ENCODE measurements around the gene IGFALS. TPM values are rescaled to one million over a fixed set of nuclear protein-coding genes. Genes with fewer than 3 reads are reported as not detected.
"Not testable (repeated sequence)": the region's sequence is repeated elsewhere in the genome, so short reads cannot be mapped to it uniquely, and the experiment has no call there.

IGFALS gene
- polyA plus RNA-seq, 4 donors = 2.2 to 4.6 (median 2.7) TPM

GRCh38 chr16:1818873-1819525 lies 25.5 kb upstream of the IGFALS start:
- DNase-seq (ENCODE audit: low read depth in 4 of 4, low spot score in 3 of 4) = no peak

GRCh38 chr16:1818204-1818872 lies 24.8 kb upstream of the IGFALS start:
- DNase-seq (ENCODE audit: low read depth in 4 of 4, low spot score in 3 of 4) = no peak

- DNase-seq (ENCODE audit: low read depth in 4 of 4, low spot score in 3 of 4) = no peak
Observed at GRCh38 chr16:1817716-1818115, 24.2 kb upstream of the IGFALS start.

- no peak for DNase-seq (ENCODE audit: low read depth in 4 of 4, low spot score in 3 of 4)
Observed at GRCh38 chr16:1817276-1817589, 23.7 kb upstream of the IGFALS start.

- DNase-seq (ENCODE audit: low read depth in 4 of 4, low spot score in 3 of 4) = no peak
Observed at GRCh38 chr16:1816396-1817275, 23.1 kb upstream of the IGFALS start.

GRCh38 chr16:1815461-1815860 lies 22.0 kb upstream of the IGFALS start:
- no peak for DNase-seq (ENCODE audit: low read depth in 4 of 4, low spot score in 3 of 4)

GRCh38 chr16:1812732-1813163 lies 19.2 kb upstream of the IGFALS start:
- peak in 2 of 4 donors; percentile 35 to 46 for DNase-seq (ENCODE audit: low read depth in 4 of 4, low spot score in 3 of 4)

GRCh38 chr16:1810536-1810935 lies 17.0 kb upstream of the IGFALS start:
- DNase-seq (ENCODE audit: low read depth in 4 of 4, low spot score in 3 of 4) = no peak

GRCh38 chr16:1810106-1810505 lies 16.6 kb upstream of the IGFALS start:
- no peak for DNase-seq (ENCODE audit: low read depth in 4 of 4, low spot score in 3 of 4)

- no peak for DNase-seq (ENCODE audit: low read depth in 4 of 4, low spot score in 3 of 4)
Observed at GRCh38 chr16:1809281-1809801, 15.8 kb upstream of the IGFALS start.

GRCh38 chr16:1808691-1809090 lies 15.2 kb upstream of the IGFALS start:
- no peak for DNase-seq (ENCODE audit: low read depth in 4 of 4, low spot score in 3 of 4)

GRCh38 chr16:1807626-1808025 lies 14.1 kb upstream of the IGFALS start:
- no peak for DNase-seq (ENCODE audit: low read depth in 4 of 4, low spot score in 3 of 4)

GRCh38 chr16:1800701-1801100 lies 7.2 kb upstream of the IGFALS start:
- DNase-seq (ENCODE audit: low read depth in 4 of 4, low spot score in 3 of 4) = no peak

- DNase-seq (ENCODE audit: low read depth in 4 of 4, low spot score in 3 of 4) = not testable (repeated sequence)
Observed at GRCh38 chr16:1799263-1799662, 5.8 kb upstream of the IGFALS start.

GRCh38 chr16:1794908-1795666 lies 1.6 kb upstream of the IGFALS start:
- DNase-seq (ENCODE audit: low read depth in 4 of 4, low spot score in 3 of 4) = no peak

GRCh38 chr16:1794221-1794871 lies 841 bp upstream of the IGFALS start:
- DNase-seq (ENCODE audit: low read depth in 4 of 4, low spot score in 3 of 4) = no peak

GRCh38 chr16:1792836-1793577 lies 498 bp downstream of the IGFALS start:
- no peak for DNase-seq (ENCODE audit: low read depth in 4 of 4, low spot score in 3 of 4)

- no peak for DNase-seq (ENCODE audit: low read depth in 4 of 4, low spot score in 3 of 4)
Observed at GRCh38 chr16:1791943-1792812, 1.3 kb downstream of the IGFALS start.
